Astrocyte (in vitro differentiated cells and primary cell): ENCODE data around the gene DCLK2.

Experiments used
- EZH2 ChIP-seq: IDR thresholded peaks from 2 replicates; pipeline ENCODE4 v1.6.1; 2012; ENCODE audit warnings: mild to moderate bottlenecking, low read length, inconsistent platforms; ENCODE audit not compliant: insufficient read depth
- TF ChIP-seq, protein P1 (sequence below): IDR thresholded peaks from 2 replicates; pipeline ENCODE4 v1.5.1; 2011; ENCODE audit warnings: low read depth, mild to moderate bottlenecking, inconsistent platforms, low read length, moderate library complexity; ENCODE audit not compliant: insufficient read depth

DNA sequence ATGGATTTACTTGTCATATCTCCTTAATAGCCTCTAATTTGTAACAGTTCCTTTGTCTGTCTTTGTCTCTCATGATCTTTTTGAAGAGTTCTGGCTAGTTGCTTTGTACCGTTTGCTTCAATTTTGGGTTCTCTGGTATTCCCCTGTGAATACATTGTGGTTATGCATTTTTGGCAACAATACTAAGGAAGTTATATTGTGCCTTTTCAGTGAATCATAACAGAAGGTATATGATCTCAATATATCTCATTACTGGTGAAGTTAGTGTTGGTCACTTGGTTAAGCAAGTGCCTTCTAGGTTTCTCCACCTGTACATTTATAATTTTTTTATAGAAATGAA lies 48.6 kb downstream of the DCLK2 start:
- no peak for TF ChIP-seq EZH2
- TF ChIP-seq, protein P1, sequence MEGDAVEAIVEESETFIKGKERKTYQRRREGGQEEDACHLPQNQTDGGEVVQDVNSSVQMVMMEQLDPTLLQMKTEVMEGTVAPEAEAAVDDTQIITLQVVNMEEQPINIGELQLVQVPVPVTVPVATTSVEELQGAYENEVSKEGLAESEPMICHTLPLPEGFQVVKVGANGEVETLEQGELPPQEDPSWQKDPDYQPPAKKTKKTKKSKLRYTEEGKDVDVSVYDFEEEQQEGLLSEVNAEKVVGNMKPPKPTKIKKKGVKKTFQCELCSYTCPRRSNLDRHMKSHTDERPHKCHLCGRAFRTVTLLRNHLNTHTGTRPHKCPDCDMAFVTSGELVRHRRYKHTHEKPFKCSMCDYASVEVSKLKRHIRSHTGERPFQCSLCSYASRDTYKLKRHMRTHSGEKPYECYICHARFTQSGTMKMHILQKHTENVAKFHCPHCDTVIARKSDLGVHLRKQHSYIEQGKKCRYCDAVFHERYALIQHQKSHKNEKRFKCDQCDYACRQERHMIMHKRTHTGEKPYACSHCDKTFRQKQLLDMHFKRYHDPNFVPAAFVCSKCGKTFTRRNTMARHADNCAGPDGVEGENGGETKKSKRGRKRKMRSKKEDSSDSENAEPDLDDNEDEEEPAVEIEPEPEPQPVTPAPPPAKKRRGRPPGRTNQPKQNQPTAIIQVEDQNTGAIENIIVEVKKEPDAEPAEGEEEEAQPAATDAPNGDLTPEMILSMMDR, result no peak
